SK-N-SH (cell line): ENCODE measurements around the gene RGS9. TPM values are rescaled to one million over a fixed set of nuclear protein-coding genes. Genes with fewer than 3 reads are reported as not detected.

ENCODE experiments used
- CTCF ChIA-PET: fragments of 300-600, 350-600 bp; formaldehyde crosslinking; extraction: SDS; loops from one replicate; lab custom pipeline; 2021; lab: Yijun Ruan, JAX
- POLR2A ChIA-PET: fragments of 350-600 bp; sonication (Branson Sonifier 250); formaldehyde crosslinking; extraction: SDS; loops from one replicate; lab custom pipeline; 2020; ENCODE audit warnings: antibody characterized with exemption, inconsistent platforms; lab: Yijun Ruan, JAX
- DNase-seq: peaks from one replicate; pipeline ENCODE4 v3.0.0; 2012
- H2AFZ ChIP-seq: fragments of 200-600 bp; sonication (generic); 2 replicates; pipeline ENCODE4 v1.8.1; 2016; ENCODE audit warnings: antibody characterized with exemption, mild to moderate bottlenecking, low read depth
- H3F3A ChIP-seq: fragments of 200-600 bp; sonication (generic); replicated peaks from 2 replicates; pipeline ENCODE3; 2016; ENCODE audit warnings: antibody characterized with exemption, mild to moderate bottlenecking; ENCODE audit not compliant: insufficient read depth
- H3K27ac ChIP-seq, 2 experiments: fragments of 200-500 bp in 1 of 2; fragments of 200-600 bp in 1 of 2; sonication (Bioruptor generic) in 1 of 2; sonication (generic), shearing (Covaris generic) in 1 of 2; 2 replicates each; pipeline versions ENCODE4 v1.5.1 to v1.6.1; 2014 to 2016; ENCODE audit warnings: low read depth in 2 of 2, inconsistent platforms in 1 of 2, low read length in 1 of 2, mild to moderate bottlenecking in 1 of 2, mixed read lengths in 1 of 2
- H3K27me3 ChIP-seq: fragments of 200-600 bp; sonication (generic), shearing (Covaris generic); 2 replicates; pipeline ENCODE4 v1.6.1; 2016; ENCODE audit warnings: mixed run types; ENCODE audit not compliant: insufficient read depth
- H3K36me3 ChIP-seq, 2 experiments: fragments of 200-500 bp in 1 of 2; fragments of 200-600 bp in 1 of 2; sonication (Bioruptor generic) in 1 of 2; sonication (generic) in 1 of 2; replicated peaks in 1 of 2; 2 replicates each; pipeline versions ENCODE3 to v1.5.1; 2014 to 2016; ENCODE audit warnings: low read length in 1 of 2, mild to moderate bottlenecking in 1 of 2; ENCODE audit not compliant: insufficient read depth in 2 of 2, control insufficient read depth in 1 of 2
- H3K4me1 ChIP-seq, 2 experiments: fragments of 200-500 bp in 1 of 2; fragments of 200-600 bp in 1 of 2; sonication (Bioruptor generic) in 1 of 2; sonication (generic), shearing (Covaris generic) in 1 of 2; 2 replicates each; pipeline versions ENCODE4 v1.5.1 to v1.6.1; 2014 to 2016; ENCODE audit warnings: low read depth in 1 of 2, low read length in 1 of 2, mixed run types in 1 of 2; ENCODE audit not compliant: insufficient read depth in 2 of 2, control insufficient read depth in 1 of 2
- H3K4me2 ChIP-seq: fragments of 200-600 bp; sonication (generic), shearing (Covaris generic); 2 replicates; pipeline ENCODE4 v1.6.1; 2017; ENCODE audit warnings: mixed run types
- H3K4me3 ChIP-seq, 2 experiments: fragments of 200-500 bp in 1 of 2; fragments of 200-600 bp in 1 of 2; sonication (Bioruptor generic) in 1 of 2; sonication (generic), shearing (Covaris generic) in 1 of 2; 2 replicates each; pipeline versions ENCODE4 v1.5.1 to v1.8.1; 2014 to 2016; ENCODE audit warnings: low read depth in 2 of 2, inconsistent platforms in 1 of 2, low read length in 1 of 2, mild to moderate bottlenecking in 1 of 2, mixed read lengths in 1 of 2, moderate library complexity in 1 of 2
- H3K79me2 ChIP-seq: fragments of 200-600 bp; sonication (generic); 2 replicates; pipeline ENCODE4 v1.8.1; 2017; ENCODE audit warnings: mild to moderate bottlenecking; ENCODE audit not compliant: insufficient read depth
- H3K9ac ChIP-seq: fragments of 200-600 bp; sonication (generic); 2 replicates; pipeline ENCODE4 v1.6.1; 2017; ENCODE audit warnings: mixed run types
- H3K9me2 ChIP-seq: fragments of 200-600 bp; sonication (generic); 2 replicates; pipeline ENCODE4 v1.6.1; 2017; ENCODE audit warnings: mixed run types
- H3K9me3 ChIP-seq: fragments of 200-600 bp; sonication (generic); 2 replicates; pipeline ENCODE4 v1.6.1; 2017; ENCODE audit warnings: mixed run types, mild to moderate bottlenecking, moderate library complexity
- H4K20me1 ChIP-seq: fragments of 200-600 bp; sonication (generic); 2 replicates; pipeline ENCODE4 v1.6.1; 2017; ENCODE audit warnings: mild to moderate bottlenecking, mixed run types; ENCODE audit not compliant: insufficient read depth
- CHD2 ChIP-seq: fragments of 150-350 bp; IDR thresholded peaks from 2 replicates; pipeline ENCODE4 v1.6.1; 2018; ENCODE audit warnings: low read length; ENCODE audit not compliant: partially characterized antibody
- EZH2phosphoT487 ChIP-seq: fragments of 200-600 bp; sonication (generic); IDR thresholded peaks from 2 replicates; pipeline ENCODE4 v1.6.1; 2017; ENCODE audit warnings: low read depth, mixed run types, mild to moderate bottlenecking, antibody characterized with exemption, moderate library complexity, borderline replicate concordance
- FOSL2 ChIP-seq: IDR thresholded peaks from 2 replicates; pipeline ENCODE4 v1.4.0; 2012; ENCODE audit warnings: low read depth, mild to moderate bottlenecking, moderate library complexity, borderline replicate concordance
- GATA2 ChIP-seq: sonication (generic); formaldehyde crosslinking; IDR thresholded peaks from 2 replicates; pipeline ENCODE4 v1.5.0; 2020; ENCODE audit warnings: mild to moderate bottlenecking, missing genetic modification reagents
- NFIC ChIP-seq: IDR thresholded peaks from 2 replicates; pipeline ENCODE4 v1.4.0; 2012; ENCODE audit warnings: borderline replicate concordance
- POLR2AphosphoS5 ChIP-seq: IDR thresholded peaks from 2 replicates; pipeline ENCODE4 v1.6.1; 2012; ENCODE audit warnings: low read depth, low read length
- RFX5 ChIP-seq: IDR thresholded peaks from 2 replicates; pipeline ENCODE4 v1.6.1; 2012; ENCODE audit warnings: mild to moderate bottlenecking, improper control_type of control experiment, low read length
- RXRA ChIP-seq: IDR thresholded peaks from 2 replicates; pipeline ENCODE4 v1.4.0; 2012; ENCODE audit warnings: low read depth, mild to moderate bottlenecking, borderline replicate concordance
- SIN3A ChIP-seq: IDR thresholded peaks from 2 replicates; pipeline ENCODE4 v1.6.1; 2012; ENCODE audit warnings: low read depth, mild to moderate bottlenecking, low read length, moderate library complexity, borderline replicate concordance
- YY1 ChIP-seq: IDR thresholded peaks from 2 replicates; pipeline ENCODE4 v1.4.0; 2012; ENCODE audit warnings: low read depth, mild to moderate bottlenecking
- WGBS: methylation state at CpG from one replicate; pipeline ENCODE4 v1.1.6; 2017; ENCODE audit warnings: low lambda C conversion rate; 5-methylcytosine and 5-hydroxymethylcytosine counted together
- polyA plus RNA-seq, 3 experiments: library from polyadenylated mRNA; depleted of rRNA; stranded (reverse); fragments of >200 nt; gene quantifications; 2 replicates each; pipeline ENCODE4 v1.2.3, GENCODE V29; 2012
- TF ChIP-seq, protein P1 (sequence below): fragments of 150-350 bp; IDR thresholded peaks from 2 replicates; pipeline ENCODE4 v1.6.1; 2016; ENCODE audit warnings: mild to moderate bottlenecking, low read depth, low read length
- TF ChIP-seq, protein P2 (sequence below): IDR thresholded peaks from 2 replicates; pipeline ENCODE4 v1.4.0; 2012; ENCODE audit warnings: low read depth, borderline replicate concordance
- TF ChIP-seq, protein P3 (sequence below): IDR thresholded peaks from 2 replicates; pipeline ENCODE4 v1.4.0; 2012; ENCODE audit warnings: low read depth

Gene RGS9
- polyA plus RNA-seq, 1 of the 3 experiments (the other 2 are of a cell fraction), result 1.4 TPM

DNA sequence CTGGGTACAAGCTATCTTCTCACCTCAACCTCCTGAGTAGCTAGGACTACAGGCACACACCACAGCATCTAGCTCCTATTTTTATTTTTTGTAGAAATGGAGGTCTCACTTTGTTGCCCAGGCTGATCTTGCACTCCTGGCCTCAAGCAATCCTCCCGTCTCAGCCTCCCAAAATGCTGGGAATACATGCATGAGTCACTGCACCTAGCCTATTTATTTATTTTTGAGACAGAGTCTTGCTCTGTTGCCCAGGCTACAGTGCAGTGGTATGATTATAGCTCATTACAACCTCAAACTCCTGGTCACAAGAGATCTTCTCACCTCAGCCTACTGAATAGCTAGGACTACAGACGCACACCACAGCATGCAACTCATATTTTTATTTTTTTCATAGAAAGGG is 40.1 kb upstream of the RGS9 start (continued):
- TF ChIP-seq, protein P1, sequence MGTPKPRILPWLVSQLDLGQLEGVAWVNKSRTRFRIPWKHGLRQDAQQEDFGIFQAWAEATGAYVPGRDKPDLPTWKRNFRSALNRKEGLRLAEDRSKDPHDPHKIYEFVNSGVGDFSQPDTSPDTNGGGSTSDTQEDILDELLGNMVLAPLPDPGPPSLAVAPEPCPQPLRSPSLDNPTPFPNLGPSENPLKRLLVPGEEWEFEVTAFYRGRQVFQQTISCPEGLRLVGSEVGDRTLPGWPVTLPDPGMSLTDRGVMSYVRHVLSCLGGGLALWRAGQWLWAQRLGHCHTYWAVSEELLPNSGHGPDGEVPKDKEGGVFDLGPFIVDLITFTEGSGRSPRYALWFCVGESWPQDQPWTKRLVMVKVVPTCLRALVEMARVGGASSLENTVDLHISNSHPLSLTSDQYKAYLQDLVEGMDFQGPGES, result no peak
- no peak for TF ChIP-seq RXRA
- TF ChIP-seq FOSL2, result no peak
- TF ChIP-seq CHD2, result no peak
- no peak for TF ChIP-seq NFIC
- TF ChIP-seq, protein P2, sequence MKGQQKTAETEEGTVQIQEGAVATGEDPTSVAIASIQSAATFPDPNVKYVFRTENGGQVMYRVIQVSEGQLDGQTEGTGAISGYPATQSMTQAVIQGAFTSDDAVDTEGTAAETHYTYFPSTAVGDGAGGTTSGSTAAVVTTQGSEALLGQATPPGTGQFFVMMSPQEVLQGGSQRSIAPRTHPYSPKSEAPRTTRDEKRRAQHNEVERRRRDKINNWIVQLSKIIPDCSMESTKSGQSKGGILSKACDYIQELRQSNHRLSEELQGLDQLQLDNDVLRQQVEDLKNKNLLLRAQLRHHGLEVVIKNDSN, result no peak

DNA sequence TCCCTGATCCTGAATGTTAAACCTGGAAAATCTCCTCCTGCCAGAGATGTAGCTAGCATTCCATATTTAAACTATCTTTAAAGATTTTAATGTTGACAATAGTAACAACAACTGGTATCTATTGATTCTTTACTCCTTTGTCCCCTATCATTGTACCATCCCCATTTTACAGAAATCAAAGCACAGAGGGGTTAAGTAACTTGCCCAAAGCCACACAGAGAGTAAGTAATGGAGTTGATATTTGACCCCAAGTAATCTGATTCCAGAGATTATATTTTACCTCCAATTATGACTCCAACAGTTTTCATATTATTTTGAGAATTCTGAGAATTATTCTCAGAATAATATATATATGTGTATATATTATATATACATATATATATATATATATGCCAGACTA is 37.7 kb upstream of the RGS9 start:
- H3K27me3 ChIP-seq, result no peaks in the 10 kb centered on the region
- CTCF ChIA-PET, result interaction anchor here (0.8 to 7.1 kb wide), 24 partner anchors 10 to 323 kb away, joined by 3 to 86 read pairs (median 12); partner anchors contain the start of genes GNA13 and RGS9

DNA sequence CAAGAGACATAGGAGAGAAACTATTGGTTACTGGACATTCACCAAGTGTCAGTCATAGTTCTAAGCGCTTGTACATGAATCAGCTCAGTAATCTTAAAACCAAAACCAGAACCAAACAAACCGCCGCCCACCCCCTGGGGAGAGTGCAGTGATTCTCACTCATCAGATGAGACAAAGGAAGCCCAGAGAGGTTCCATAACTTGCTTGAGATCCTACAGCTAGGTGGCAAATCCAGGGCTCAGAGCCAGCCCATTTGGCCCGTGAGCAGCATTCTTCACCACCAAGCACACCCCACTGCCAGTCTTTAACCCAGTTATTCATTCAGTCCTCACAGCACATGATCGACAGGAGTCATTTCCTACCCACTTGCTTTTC is 37.2 kb upstream of the RGS9 start:
- Histone ChIP-seq H3K4me1 (peaks cover 0 to 12% of the 10 kb centered on the region in 2 experiments; a peak in 1 of 4 replicates), H3K27ac (peak overlapping the region in 1 of 2 experiments; percentile 7; a peak in 1 of 4 replicates), H3K4me3 (peak overlapping the region; percentile 48 to 57), H3K4me2 (peak overlapping the region; percentile 92), H3K27me3 (no peaks in the 10 kb centered on the region), H3K9ac (no peak overlapping the region), H4K20me1 (no peaks in the 10 kb centered on the region), H3K9me3 (no peaks in the 10 kb centered on the region), H3K36me3 (no peaks in the 10 kb centered on the region), H3F3A (peaks cover 7% of the 10 kb centered on the region), H3K79me2 (no peaks in the 10 kb centered on the region), H3K9me2 (no peaks in the 10 kb centered on the region), H2AFZ (peak overlapping the region; percentile 88; the same call in 1 of the 2 replicates)
- WGBS, result 67% methylated on average over 5 of the region's 5 CpGs
- POLR2A ChIA-PET, result interaction anchor here (1.0 to 1.6 kb wide), 2 partner anchors 23 to 43 kb away, joined by 3 to 8 read pairs; partner anchors contain the start of gene GNA13
- TF ChIP-seq, protein P2, result no peak
- TF ChIP-seq YY1, result no peak
- TF ChIP-seq SIN3A, result no peak
- TF ChIP-seq RFX5, result no peak
- TF ChIP-seq POLR2AphosphoS5, result no peak
- TF ChIP-seq, protein P3, sequence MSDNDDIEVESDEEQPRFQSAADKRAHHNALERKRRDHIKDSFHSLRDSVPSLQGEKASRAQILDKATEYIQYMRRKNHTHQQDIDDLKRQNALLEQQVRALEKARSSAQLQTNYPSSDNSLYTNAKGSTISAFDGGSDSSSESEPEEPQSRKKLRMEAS, result no peak
- TF ChIP-seq EZH2phosphoT487, result no peak
- no peak for TF ChIP-seq GATA2 (CRISPR knock-in tag)
- TF ChIP-seq RXRA, result no peak
- no peak for DNase-seq
- CTCF ChIA-PET, result interaction anchor here (0.8 to 7.1 kb wide), 41 partner anchors 10 to 680 kb away, joined by 3 to 86 read pairs (median 6); partner anchors contain the start of genes GNA13 and RGS9

More for the DNA sequence above, 37.7 kb upstream of the RGS9 start:
- peaks cover 7% of the 10 kb centered on the region for H3F3A ChIP-seq
- no peak overlapping the region for H3K9ac ChIP-seq
- H3K36me3 ChIP-seq, result no peaks in the 10 kb centered on the region
- H3K9me2 ChIP-seq, result no peaks in the 10 kb centered on the region
- H4K20me1 ChIP-seq, result no peaks in the 10 kb centered on the region
- no peak overlapping the region for H3K27ac ChIP-seq
- H3K79me2 ChIP-seq, result no peaks in the 10 kb centered on the region
- no peak overlapping the region for H3K4me3 ChIP-seq
- H2AFZ ChIP-seq, result no peak overlapping the region
- H3K4me2 ChIP-seq, result no peak overlapping the region
- POLR2A ChIA-PET, result interaction anchor here (1.6 kb wide), 1 partner anchor 24 kb away, joined by 8 read pairs; no protein-coding TSS in a partner anchor
- TF ChIP-seq POLR2AphosphoS5, result no peak
- peaks cover 0 to 12% of the 10 kb centered on the region in 2 experiments; a peak in 1 of 4 replicates for H3K4me1 ChIP-seq
- H3K9me3 ChIP-seq, result no peaks in the 10 kb centered on the region
- DNase-seq, result no peak
